ENCODE data around the gene SCAPER.

The SCAPER gene

GRCh38 chr15:76349301-76350070 lies 555.7 kb downstream of the SCAPER start:
- no peak for DNase-seq

- DNase-seq = no peak
Observed at GRCh38 chr15:76347482-76348055, 557.6 kb downstream of the SCAPER start.

GRCh38 chr15:76346669-76347481 lies 558.3 kb downstream of the SCAPER start:
- no peak for DNase-seq

- DNase-seq = no peak
Observed at GRCh38 chr15:76345880-76346668, 559.1 kb downstream of the SCAPER start.

GRCh38 chr15:76345583-76345879 lies 559.6 kb downstream of the SCAPER start:
- DNase-seq = no peak

GRCh38 chr15:76344893-76345582 lies 560.1 kb downstream of the SCAPER start:
- no peak for DNase-seq

- DNase-seq = no peak
Observed at GRCh38 chr15:76343313-76343996, 561.7 kb downstream of the SCAPER start.

GRCh38 chr15:76342382-76343201 lies 562.5 kb downstream of the SCAPER start:
- no peak for DNase-seq

- no peak for DNase-seq
Observed at GRCh38 chr15:76342058-76342381, 563.1 kb downstream of the SCAPER start.

GRCh38 chr15:76341366-76342057 lies 563.6 kb downstream of the SCAPER start:
- no peak for DNase-seq

- no peak for DNase-seq
Observed at GRCh38 chr15:76340803-76341365, 564.3 kb downstream of the SCAPER start.

GRCh38 chr15:76340198-76340802 lies 564.8 kb downstream of the SCAPER start:
- DNase-seq = no peak

GRCh38 chr15:76339305-76340197 lies 565.6 kb downstream of the SCAPER start:
- no peak for DNase-seq

GRCh38 chr15:76338486-76339304 lies 566.4 kb downstream of the SCAPER start:
- DNase-seq = no peak

GRCh38 chr15:76337696-76338485 lies 567.2 kb downstream of the SCAPER start:
- no peak for DNase-seq

- DNase-seq = no peak
Observed at GRCh38 chr15:76337059-76337695, 568.0 kb downstream of the SCAPER start.
